Medulla oblongata (tissue), 1 donor: Measurements from ENCODE around the gene GRIA3.

Source experiments
- DNase-seq: peaks from one replicate; pipeline ENCODE4 v3.0.0-alpha.2; 2015; ENCODE audit errors: extremely low spot score

Gene GRIA3

GRCh38 chrX:123184219-123184865 is at the start of gene GRIA3:
Gene GRIA3 (plus strand): TSS chrX:123184278. CDS start chrX:123184536, 258 bp downstream.
- no peak for DNase-seq

- DNase-seq, result no peak
These were observed 45.6 kb upstream of the GRIA3 start for GRCh38 chrX:123138473-123138872.

- no peak for DNase-seq
These were observed 43.6 kb upstream of the GRIA3 start for GRCh38 chrX:123140454-123140853.

GRCh38 chrX:123140904-123141303 is 43.2 kb upstream of the GRIA3 start:
- DNase-seq, result no peak

- DNase-seq, result no peak
These were observed 30.2 kb upstream of the GRIA3 start for GRCh38 chrX:123153846-123154335.

- no peak for DNase-seq
These were observed 28.8 kb upstream of the GRIA3 start for GRCh38 chrX:123155327-123155726.

GRCh38 chrX:123157586-123157985 is 26.5 kb upstream of the GRIA3 start:
- DNase-seq, result no peak

- no peak for DNase-seq
These were observed 24.7 kb upstream of the GRIA3 start for GRCh38 chrX:123159403-123159802.

- DNase-seq, result no peak
These were observed 16.5 kb upstream of the GRIA3 start for GRCh38 chrX:123167621-123168020.

- no peak for DNase-seq
These were observed 14.7 kb upstream of the GRIA3 start for GRCh38 chrX:123169247-123169901.

- DNase-seq, result no peak
These were observed 13.5 kb upstream of the GRIA3 start for GRCh38 chrX:123170546-123170945.

- no peak for DNase-seq
These were observed 12.3 kb upstream of the GRIA3 start for GRCh38 chrX:123171781-123172180.

GRCh38 chrX:123172869-123173268 is 11.2 kb upstream of the GRIA3 start:
- no peak for DNase-seq

- no peak for DNase-seq
These were observed 10.2 kb upstream of the GRIA3 start for GRCh38 chrX:123173833-123174232.

GRCh38 chrX:123175366-123176122 is 8.5 kb upstream of the GRIA3 start:
- DNase-seq, result no peak

GRCh38 chrX:123181233-123181914 is 2.7 kb upstream of the GRIA3 start:
- no peak for DNase-seq

GRCh38 chrX:123184866-123185276 is 793 bp downstream of the GRIA3 start:
- no peak for DNase-seq

GRCh38 chrX:123185721-123186120 is 1.6 kb downstream of the GRIA3 start:
- no peak for DNase-seq

- DNase-seq, result no peak
These were observed 2.7 kb downstream of the GRIA3 start for GRCh38 chrX:123186801-123187200.

GRCh38 chrX:123188081-123188480 is 4.0 kb downstream of the GRIA3 start:
- DNase-seq, result no peak

- DNase-seq, result no peak
These were observed 5.3 kb downstream of the GRIA3 start for GRCh38 chrX:123189338-123189737.

- DNase-seq, result no peak
These were observed 6.0 kb downstream of the GRIA3 start for GRCh38 chrX:123190096-123190495.
